B cell (primary cell): ENCODE results near the gene CLDN11. TPM values are rescaled to one million over a fixed set of nuclear protein-coding genes. Genes with fewer than 3 reads are reported as not detected.

ENCODE experiments used
- ATAC-seq: fragments of 200-7000 bp; cut with Tn5 transposase; one replicate; pipeline ENCODE4 v1.10.0; 2021; ENCODE audit warnings: low read depth, mild to moderate bottlenecking, moderate number of reproducible peaks, moderate library complexity
- CTCF ChIA-PET: fragments of 350-600 bp; sonication (Branson Sonifier 250); formaldehyde crosslinking; loops from one replicate; lab custom pipeline; 2021; ENCODE audit warnings: antibody characterized with exemption, inconsistent platforms; lab: Charles Lee
- POLR2A ChIA-PET: fragments of 350-600 bp; sonication (Branson Sonifier 250); formaldehyde crosslinking; loops from one replicate; lab custom pipeline; 2021; ENCODE audit warnings: antibody characterized with exemption; lab: Charles Lee
- DNase-seq: peaks from one replicate; pipeline ENCODE4 v3.0.0; 2013
- H2AFZ ChIP-seq: 2 replicates; pipeline ENCODE4 v1.6.1; 2012; ENCODE audit warnings: mild to moderate bottlenecking, low read depth, low read length; ENCODE audit not compliant: insufficient read depth, poor library complexity, severe bottlenecking
- H3K27ac ChIP-seq, 2 donors: 1 replicate in 1 of 2; 2 replicates in 1 of 2; pipeline ENCODE4 v1.5.1; 2012 to 2013; ENCODE audit warnings: low read length in 2 of 2, mild to moderate bottlenecking in 2 of 2, moderate library complexity in 1 of 2
- H3K27me3 ChIP-seq, 4 experiments: fragments of 200-600 bp in 1 of 4; sonication (generic) in 1 of 4; replicated peaks in 1 of 4; 1 replicate in 2 of 4; 2 replicates in 2 of 4; pipeline versions ENCODE4 v1.6.1 to v1.7.0; 2013 to 2016; ENCODE audit warnings: low read length in 3 of 4, mild to moderate bottlenecking in 2 of 4, mixed read lengths in 1 of 4, moderate library complexity in 1 of 4; ENCODE audit not compliant: insufficient read depth in 4 of 4, control insufficient read depth in 3 of 4; ENCODE audit errors: control extremely low read depth in 1 of 4
- H3K36me3 ChIP-seq, 2 experiments: replicated peaks in 1 of 2; 1 replicate in 1 of 2; 2 replicates in 1 of 2; pipeline versions ENCODE4 v1.6.1 to v1.7.1; 2013; ENCODE audit warnings: low read length in 1 of 2; ENCODE audit not compliant: insufficient read depth in 2 of 2, control insufficient read depth in 1 of 2; ENCODE audit errors: control extremely low read depth in 1 of 2, extremely low read depth in 1 of 2
- H3K4me1 ChIP-seq, 2 donors: fragments of 200-600 bp in 1 of 2; sonication (generic) in 1 of 2; 1 replicate in 1 of 2; 2 replicates in 1 of 2; pipeline versions ENCODE4 v1.5.1 to v1.6.1; 2013 to 2017; ENCODE audit warnings: low read length in 2 of 2; ENCODE audit not compliant: control insufficient read depth in 2 of 2, insufficient read depth in 2 of 2
- H3K4me2 ChIP-seq: replicated peaks from 2 replicates; pipeline ENCODE3; 2012; ENCODE audit warnings: mild to moderate bottlenecking, low read depth, low read length; ENCODE audit not compliant: poor library complexity, severe bottlenecking
- H3K4me3 ChIP-seq, 5 experiments: fragments of 200-600 bp in 1 of 5; sonication (generic) in 1 of 5; 1 replicate in 3 of 5; 2 replicates in 2 of 5; pipeline versions ENCODE4 v1.5.1 to v1.7.0; 2011 to 2016; ENCODE audit warnings: low read length in 4 of 5, mild to moderate bottlenecking in 4 of 5, low read depth in 2 of 5, control low read depth in 1 of 5, moderate library complexity in 1 of 5; ENCODE audit not compliant: insufficient read depth in 1 of 5; ENCODE audit errors: control extremely low read depth in 1 of 5, extremely low read depth in 1 of 5
- H3K79me2 ChIP-seq: fragments of 200-600 bp; sonication (generic); one replicate; pipeline ENCODE4 v1.6.0; 2016; ENCODE audit warnings: low read length; ENCODE audit not compliant: control insufficient read depth, insufficient read depth
- H3K9ac ChIP-seq: fragments of 200-600 bp; sonication (generic); 2 replicates; pipeline ENCODE4 v1.6.1; 2017; ENCODE audit warnings: mild to moderate bottlenecking, low read length, moderate library complexity
- H3K9me3 ChIP-seq, 3 donors: one replicate each; pipeline versions ENCODE4 v1.6.1 to v1.7.1; 2013; ENCODE audit warnings: low read length in 2 of 3; ENCODE audit not compliant: control insufficient read depth in 2 of 3, insufficient read depth in 1 of 3; ENCODE audit errors: control extremely low read depth in 1 of 3
- H4K20me1 ChIP-seq: 2 replicates; pipeline ENCODE4 v1.6.0; 2012; ENCODE audit warnings: mild to moderate bottlenecking, low read length; ENCODE audit not compliant: insufficient read depth, control insufficient read depth, poor library complexity, severe bottlenecking
- H3K27ac Mint-ChIP-seq: one replicate; pipeline ENCODE4 v1.8.0; 2021; ENCODE audit warnings: mixed read lengths
- H3K27me3 Mint-ChIP-seq: one replicate; pipeline ENCODE4 v1.8.0; 2021; ENCODE audit warnings: mixed read lengths
- H3K4me1 Mint-ChIP-seq: one replicate; pipeline ENCODE4 v1.8.0; 2021; ENCODE audit warnings: mixed read lengths
- H3K4me3 Mint-ChIP-seq: one replicate; pipeline ENCODE4 v1.8.0; 2021; ENCODE audit warnings: mixed read lengths
- H3K9me3 Mint-ChIP-seq: one replicate; pipeline ENCODE4 v1.8.0; 2022; ENCODE audit warnings: mixed read lengths; ENCODE audit not compliant: insufficient read depth
- CTCF ChIP-seq: fragments of 200-600 bp; IDR thresholded peaks from one replicate; pipeline ENCODE4 v1.8.0; 2022; ENCODE audit warnings: antibody characterized with exemption, mild to moderate bottlenecking
- EZH2 ChIP-seq: IDR thresholded peaks from 2 replicates; pipeline ENCODE4 v1.6.1; 2012; ENCODE audit warnings: borderline replicate concordance, low read depth, mild to moderate bottlenecking, moderate library complexity, low read length; ENCODE audit not compliant: insufficient read depth, poor library complexity, severe bottlenecking
- WGBS: methylation state at CpG from one replicate; pipeline ENCODE4 v1.1.5; 2013; ENCODE audit warnings: missing lambda C conversion rate; ENCODE audit not compliant: insufficient coverage; 5-methylcytosine and 5-hydroxymethylcytosine counted together
- intact Hi-C: fragments of 100-400 bp; cut with micrococcal nuclease; formaldehyde crosslinking; loops from one replicate; pipeline ENCODE4 v1.10.0; 2022
- polyA plus RNA-seq: library from polyadenylated mRNA; depleted of rRNA; stranded (reverse); fragments of >200 nt; gene quantifications from 2 replicates; pipeline ENCODE4 v1.2.3, GENCODE V29; 2012
- total RNA-seq, 2 donors: library from RNA; stranded (reverse); fragments of 120-200 nt in 1 of 2; gene quantifications; 1 replicate in 1 of 2; 2 replicates in 1 of 2; pipeline versions ENCODE4 v1.2.3 to v1.2.4, GENCODE V29; 2013 to 2022

The CLDN11 gene
- total and polyA plus RNA-seq, 2 donors (not counting 1 experiment from before 2014, with no cell fraction given): 0.25 to 0.52 TPM

- H4K20me1 ChIP-seq: no peaks in the 10 kb centered on the region
- H3K4me1 Mint-ChIP-seq: peaks cover 4% of the 10 kb centered on the region
- no peaks in the 10 kb centered on the region for H3K9me3 Mint-ChIP-seq
- no peaks in the 10 kb centered on the region for H3K9me3 ChIP-seq
- no peak overlapping the region for H3K4me3 ChIP-seq
- no peak for ATAC-seq
- H2AFZ ChIP-seq: no peak overlapping the region
- H3K79me2 ChIP-seq: no peaks in the 10 kb centered on the region
- peaks cover 16% of the 10 kb centered on the region for H3K27me3 Mint-ChIP-seq
- no peak overlapping the region for H3K4me2 ChIP-seq
- no peak overlapping the region for H3K9ac ChIP-seq
- H3K27ac Mint-ChIP-seq: no peak overlapping the region
- intact Hi-C loops: loop anchor here (5.0 to 10.0 kb wide), 5 partner anchors 41 to 651 kb away; partner anchors contain the start of genes GPR160, LRRC31 and SKIL
- H3K36me3 ChIP-seq: no peaks in the 10 kb centered on the region
- no peak overlapping the region for H3K4me3 Mint-ChIP-seq
- TF ChIP-seq EZH2 (no peak), CTCF (no peak)
- ChIA-PET POLR2A (no interaction called here), CTCF (interaction anchor here (1.0 to 10.1 kb wide), 22 partner anchors 14 to 398 kb away, joined by 3 to 120 read pairs (median 5); partner anchors contain the start of gene SKIL)
- peaks cover 3% of the 10 kb centered on the region in 2 donors for H3K4me1 ChIP-seq
- H3K27ac ChIP-seq: no peak overlapping the region
- H3K27me3 ChIP-seq: peaks cover 0 to 9% (median 8%) of the 10 kb centered on the region in 4 experiments
- no CpG with 5 or more reads among the region's 4 CpGs for WGBS
- DNase-seq: no peak
Observed at GRCh38 chr3:170413291-170413690, 5.4 kb upstream of the CLDN11 start.

- Histone ChIP-seq H3K27ac (no peak overlapping the region), H3K4me1 (peaks cover 10 to 11% of the 10 kb centered on the region in 2 donors), H3K36me3 (no peaks in the 10 kb centered on the region), H3K27me3 (peaks cover 0 to 18% (median 12%) of the 10 kb centered on the region in 4 experiments), H3K4me2 (no peak overlapping the region), H3K9me3 (peaks cover 0 to 5% (median 0%) of the 10 kb centered on the region in 3 donors), H4K20me1 (no peaks in the 10 kb centered on the region), H3K9ac (no peak overlapping the region), H3K4me3 (no peak overlapping the region), H2AFZ (no peak overlapping the region), H3K79me2 (no peaks in the 10 kb centered on the region)
- H3K4me1 Mint-ChIP-seq: peaks cover 10% of the 10 kb centered on the region
- H3K9me3 Mint-ChIP-seq: no peaks in the 10 kb centered on the region
- intact Hi-C loops: loop anchor here (1.0 to 10.0 kb wide), 7 partner anchors 42 to 652 kb away; partner anchors contain the start of genes GPR160, LRRC31 and SKIL
- no peak overlapping the region for H3K4me3 Mint-ChIP-seq
- no peak overlapping the region for H3K27ac Mint-ChIP-seq
- H3K27me3 Mint-ChIP-seq: peaks cover 22% of the 10 kb centered on the region
- DNase-seq (peak; percentile 65), ATAC-seq (peak; percentile 58)
- ChIA-PET CTCF (interaction anchor here (0.6 to 10.1 kb wide), 33 partner anchors 14 to 651 kb away, joined by 3 to 120 read pairs (median 4); partner anchors contain the start of gene SKIL), POLR2A (no interaction called here)
- WGBS: 0% methylated on average over 2 of the region's 5 CpGs
- TF ChIP-seq EZH2: no peak
- peak; percentile 92 for TF ChIP-seq CTCF
Observed at GRCh38 chr3:170414202-170414663, 4.4 kb upstream of the CLDN11 start.
